Measurements from ENCODE around the gene TFG.
"Not testable (repeated sequence)": the region's sequence is repeated elsewhere in the genome, so short reads cannot be mapped to it uniquely, and the experiment has no call there.

Gene TFG

DNA sequence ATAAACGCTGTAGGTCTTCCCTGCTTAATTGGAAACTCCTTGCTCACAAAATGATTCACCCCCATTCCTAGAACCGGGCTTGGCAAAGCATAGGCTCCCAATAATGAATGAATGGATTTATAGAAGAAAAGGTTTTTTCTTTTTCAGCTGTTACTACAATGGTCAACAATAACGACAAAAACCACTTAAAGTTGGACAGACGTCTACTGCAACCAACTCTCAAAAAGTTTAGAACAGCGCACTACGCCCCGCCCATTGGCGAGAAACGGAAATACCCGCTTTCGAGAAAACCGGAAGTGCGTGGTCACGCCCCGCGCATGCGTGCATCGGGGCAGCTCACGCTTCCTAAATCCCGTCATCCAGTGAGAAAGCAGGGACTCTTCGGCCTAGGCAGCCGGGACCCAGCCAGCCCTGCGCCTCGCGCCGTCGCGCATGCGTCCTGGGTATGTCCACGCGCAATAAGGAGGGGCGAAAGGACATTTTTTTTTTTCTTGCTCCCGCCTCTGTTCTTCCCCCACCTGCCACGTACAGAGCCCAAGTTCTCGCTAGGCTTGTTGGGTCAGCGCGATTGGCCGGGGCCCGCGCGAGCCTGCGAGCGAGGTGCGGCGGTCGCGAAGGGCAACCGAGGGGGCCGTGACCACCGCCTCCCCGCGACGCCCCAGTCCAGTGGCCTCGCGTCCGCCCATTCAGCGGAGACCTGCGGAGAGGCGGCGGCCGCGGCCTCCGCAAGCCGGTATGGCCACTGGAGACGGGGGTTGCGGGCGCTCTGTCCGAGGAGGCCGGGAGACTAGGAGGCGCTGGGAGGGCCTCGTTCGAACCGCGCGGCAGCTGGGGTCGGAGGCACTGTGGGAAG lies at the start of gene TFG:
TFG (plus strand) TSS at position 506 of the 853 bp plus-strand sequence. CDS start 4,192 bp downstream, outside the sequence.
- peak; percentile 99 for DNase-seq (ENCODE audit: low read depth)

DNA sequence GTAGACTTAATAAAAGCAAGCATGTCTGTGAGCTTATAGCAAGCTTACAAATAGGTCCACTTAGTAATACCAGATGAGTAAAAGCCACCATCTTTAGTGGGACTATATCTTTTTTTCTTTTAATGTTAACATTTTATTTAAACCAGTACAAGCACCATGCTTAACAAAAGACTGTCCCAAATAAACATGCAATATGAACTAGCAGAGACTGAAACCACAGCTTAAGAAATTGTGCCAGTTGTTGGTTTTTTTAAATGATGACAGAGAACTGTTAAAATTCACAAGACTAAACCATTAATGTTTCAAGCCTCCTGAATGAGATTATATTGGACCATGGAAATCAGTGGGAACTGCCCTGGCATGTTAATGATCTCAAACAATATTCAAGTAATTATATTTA lies 48.0 kb upstream of the TFG start:
- not testable (repeated sequence) for DNase-seq (ENCODE audit: low read depth)

DNA sequence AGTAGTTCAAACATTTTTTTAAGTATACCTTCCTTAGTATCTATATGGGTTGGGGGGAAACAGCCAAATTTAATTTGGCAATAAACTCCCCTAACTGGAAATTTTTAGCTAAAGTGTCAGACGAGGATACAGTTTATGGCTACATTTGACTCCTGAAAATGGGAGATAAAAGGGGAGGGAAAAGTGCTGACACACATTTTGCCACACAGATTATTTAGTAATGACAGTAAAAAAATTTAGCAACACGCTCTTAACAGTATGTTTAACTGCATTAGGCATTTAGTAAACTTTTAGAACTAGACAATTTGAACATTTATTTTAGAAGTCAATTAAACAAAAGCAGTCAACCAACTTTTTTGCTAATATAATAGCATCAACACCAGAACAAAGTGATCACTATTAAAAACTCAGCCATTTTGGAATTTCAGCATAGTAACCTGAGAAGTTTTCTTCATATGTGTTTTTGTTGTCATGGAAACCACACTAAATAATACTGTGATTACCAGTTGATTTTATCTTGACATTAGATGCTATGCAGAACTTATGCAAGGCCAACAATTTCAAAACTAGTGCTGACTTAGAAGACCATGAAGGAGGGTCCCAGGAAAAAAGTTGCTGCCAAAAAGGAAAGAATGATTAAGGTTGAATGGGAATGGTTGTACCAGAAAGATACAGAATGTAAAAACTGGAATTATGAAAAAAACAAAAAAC lies 47.0 kb upstream of the TFG start:
- no peak for DNase-seq (ENCODE audit: low read depth)

GRCh38 chr3:100665230-100665629 lies 44.1 kb upstream of the TFG start:
- DNase-seq (ENCODE audit: low read depth): no peak

- not testable (repeated sequence) for DNase-seq (ENCODE audit: low read depth)
Observed at GRCh38 chr3:100666699-100667098, 42.6 kb upstream of the TFG start.

GRCh38 chr3:100667316-100667715 lies 42.0 kb upstream of the TFG start:
- DNase-seq (ENCODE audit: low read depth): not testable (repeated sequence)

GRCh38 chr3:100670995-100671394 lies 38.3 kb upstream of the TFG start:
- DNase-seq (ENCODE audit: low read depth): not testable (repeated sequence)

- no peak for DNase-seq (ENCODE audit: low read depth)
Observed at GRCh38 chr3:100681496-100681895, 27.8 kb upstream of the TFG start.

DNA sequence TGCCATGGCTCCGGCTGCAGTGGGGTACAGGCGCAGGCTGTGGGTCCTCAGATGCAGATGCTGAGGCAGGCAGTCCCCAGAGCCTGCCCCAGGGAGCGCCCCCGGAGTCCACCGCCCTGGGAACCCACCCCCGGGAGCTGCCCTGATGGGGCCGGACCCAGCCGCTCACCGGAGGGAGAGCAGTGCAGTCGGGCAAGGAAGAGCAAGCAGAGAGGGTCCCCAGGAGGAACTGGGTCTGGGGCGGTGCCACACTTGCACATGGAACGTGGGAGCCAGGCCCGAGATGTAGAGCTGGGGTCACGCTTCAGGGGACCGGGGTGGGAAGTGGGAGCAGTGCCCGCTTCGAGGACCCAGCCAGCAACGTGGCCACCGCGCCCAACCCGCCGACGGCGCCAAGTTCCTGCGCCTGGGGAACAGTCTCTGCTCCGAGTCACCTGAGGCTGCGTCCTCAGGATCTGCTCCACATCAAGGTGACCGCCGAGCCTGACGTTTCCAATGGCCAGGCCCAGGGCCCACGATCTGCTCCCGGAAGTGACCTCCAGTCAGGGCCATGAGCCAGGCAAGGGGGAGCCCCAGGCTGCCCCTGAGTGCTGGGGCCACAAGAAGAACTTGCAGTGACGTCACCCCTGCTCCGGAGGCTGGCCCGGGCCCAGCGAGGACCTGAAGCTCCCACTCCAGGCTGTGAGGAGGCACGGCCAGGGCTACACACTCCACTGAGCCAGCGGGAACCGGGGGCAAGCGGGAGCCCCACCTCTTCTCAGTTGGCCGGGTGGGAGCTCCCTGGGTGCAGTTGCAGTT lies 27.0 kb upstream of the TFG start:
- no peak for DNase-seq (ENCODE audit: low read depth)

DNA sequence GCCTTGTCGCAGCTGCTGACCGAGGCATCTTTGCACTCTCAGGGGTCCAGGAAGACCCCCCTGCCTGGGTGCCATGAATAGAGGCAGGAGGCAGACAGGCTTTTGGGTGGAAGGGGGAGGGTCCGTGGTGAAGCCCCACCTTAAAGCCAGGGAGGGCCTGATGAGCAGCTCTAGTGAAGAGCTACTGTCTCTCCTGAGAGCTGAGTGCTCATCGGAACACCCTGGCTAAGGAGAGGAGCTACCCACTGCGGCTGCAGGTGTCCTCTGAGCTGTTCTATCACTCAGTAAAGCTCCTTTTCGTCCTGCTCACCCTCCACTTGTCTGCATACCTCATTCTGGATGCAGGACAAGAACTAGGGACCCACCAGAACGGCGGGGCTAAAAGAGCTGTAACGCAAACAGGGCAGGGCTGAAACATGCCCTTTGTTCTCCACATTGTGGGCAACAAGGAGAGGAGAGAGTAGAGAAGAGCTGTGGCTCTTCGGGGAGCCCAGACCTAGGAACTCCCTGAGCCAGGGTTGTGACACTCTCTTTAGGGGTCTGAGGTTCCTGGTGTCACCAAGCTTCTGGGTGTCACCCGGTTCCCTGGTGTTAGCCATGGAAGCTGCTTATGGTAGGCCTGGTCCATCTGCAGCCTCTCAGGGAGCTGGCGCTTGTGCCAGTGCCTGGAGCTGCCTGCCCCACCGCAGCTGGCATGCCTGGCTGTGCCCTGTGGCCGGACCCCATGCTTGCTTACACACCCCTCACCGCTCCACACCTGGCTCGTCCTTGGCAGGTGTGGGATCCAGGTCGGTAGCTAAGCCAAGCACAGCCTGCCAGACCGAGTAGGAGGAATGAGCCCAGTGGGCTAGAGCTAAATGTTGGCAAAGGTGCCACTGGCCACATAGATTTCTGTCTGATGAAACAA lies 26.2 kb upstream of the TFG start:
- DNase-seq (ENCODE audit: low read depth): no peak

DNA sequence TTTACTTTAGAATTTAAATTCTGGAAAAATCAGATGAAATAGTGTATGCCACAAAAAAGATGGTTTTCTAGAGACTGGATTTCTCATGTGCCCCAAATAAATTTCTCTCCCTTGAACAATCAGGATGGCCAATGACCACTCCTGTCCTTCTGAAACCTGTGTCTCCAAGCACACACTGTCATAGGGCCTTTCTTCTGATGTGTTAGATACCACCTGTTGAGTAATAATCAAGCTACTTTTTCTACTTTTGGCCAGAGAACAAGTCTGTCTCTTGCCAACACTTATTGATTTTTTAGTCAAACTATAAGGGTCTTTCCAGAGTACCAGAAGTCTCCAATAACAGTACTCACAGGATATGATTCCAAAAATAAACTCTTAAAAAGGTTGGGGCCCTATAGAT lies 16.1 kb upstream of the TFG start:
- no peak for DNase-seq (ENCODE audit: low read depth)

DNA sequence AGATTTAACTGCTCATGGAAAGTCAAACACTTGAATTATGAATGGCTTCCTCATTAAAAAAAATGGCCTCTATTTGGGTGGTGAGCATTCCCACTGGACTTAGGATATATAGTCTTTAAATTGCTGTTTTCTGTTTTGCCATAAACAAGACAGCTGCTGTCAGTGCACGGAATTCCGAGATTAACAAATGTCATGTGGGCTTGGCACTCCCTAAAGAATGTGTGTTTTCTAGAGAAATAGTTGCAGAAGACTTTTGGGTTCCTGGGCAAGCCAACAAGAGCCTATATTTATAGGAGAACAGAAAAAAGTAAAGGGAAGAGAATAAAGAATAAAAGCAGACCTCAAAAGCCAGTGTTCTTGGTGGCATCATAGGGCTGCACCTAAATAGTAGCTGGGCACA lies 13.6 kb upstream of the TFG start:
- no peak for DNase-seq (ENCODE audit: low read depth)

- no peak for DNase-seq (ENCODE audit: low read depth)
Observed at GRCh38 chr3:100696161-100696560, 13.1 kb upstream of the TFG start.

DNA sequence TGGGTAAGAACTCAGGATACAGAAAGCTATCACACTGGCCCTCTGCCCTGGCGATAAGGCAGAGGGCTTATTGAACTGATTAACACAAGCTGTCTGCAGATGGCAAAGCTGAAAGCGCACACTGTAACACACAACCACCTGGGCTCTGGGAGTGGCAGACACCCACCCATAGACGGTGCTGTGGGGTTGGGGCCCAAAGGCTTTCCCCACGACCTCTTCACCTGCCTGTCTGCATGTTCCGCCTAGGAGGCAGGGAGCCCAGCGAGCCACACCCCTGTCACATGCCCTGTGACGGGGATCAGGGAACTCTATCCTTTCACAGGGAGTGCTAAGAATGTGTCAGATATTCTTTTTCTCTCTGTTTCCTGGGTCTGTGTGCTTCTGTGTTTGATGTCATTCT lies 12.1 kb upstream of the TFG start:
- DNase-seq (ENCODE audit: low read depth): no peak

GRCh38 chr3:100697723-100698285 lies 11.5 kb upstream of the TFG start:
- no peak for DNase-seq (ENCODE audit: low read depth)

DNA sequence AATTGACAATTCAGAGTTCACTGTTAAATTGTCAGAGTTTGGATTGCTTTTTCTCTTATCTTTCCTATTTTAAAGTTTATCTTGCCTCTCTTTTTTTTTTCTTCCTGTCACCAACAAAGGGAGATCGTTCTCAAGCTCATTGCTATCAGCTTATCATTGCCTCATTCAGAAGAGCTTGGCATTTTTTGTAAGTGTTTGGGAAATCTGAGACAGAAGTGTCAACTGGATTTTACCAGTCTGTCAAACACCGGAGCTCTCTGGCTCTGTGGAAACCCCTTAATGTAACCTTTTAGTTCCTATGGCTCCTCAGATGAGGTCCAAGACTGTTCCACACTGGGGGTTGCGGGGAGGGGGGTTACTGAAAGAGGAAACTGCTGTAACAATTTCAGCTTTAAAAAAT lies 10.6 kb upstream of the TFG start:
- DNase-seq (ENCODE audit: low read depth): no peak

- no peak for DNase-seq (ENCODE audit: low read depth)
Observed at GRCh38 chr3:100700708-100701107, 8.6 kb upstream of the TFG start.

GRCh38 chr3:100702082-100702979 lies 7.0 kb upstream of the TFG start:
- DNase-seq (ENCODE audit: low read depth): no peak

DNA sequence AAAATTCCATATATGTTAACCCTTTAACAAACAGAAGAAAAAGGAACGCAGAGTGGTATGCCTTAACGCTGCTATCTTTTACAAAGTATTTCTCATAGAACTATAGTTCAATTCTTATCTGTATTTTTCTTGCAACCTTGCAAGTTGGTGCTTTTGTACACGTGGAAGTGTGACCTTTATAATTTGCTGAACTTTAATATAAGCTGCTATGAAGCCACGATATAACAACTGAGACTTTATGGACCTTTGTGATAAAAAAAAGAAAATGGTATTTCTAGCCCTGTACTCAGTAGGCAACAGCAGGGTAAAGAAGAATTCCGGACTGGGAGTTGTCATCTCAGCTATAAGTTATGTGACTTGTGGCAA lies 6.3 kb upstream of the TFG start:
- DNase-seq (ENCODE audit: low read depth): no peak

DNA sequence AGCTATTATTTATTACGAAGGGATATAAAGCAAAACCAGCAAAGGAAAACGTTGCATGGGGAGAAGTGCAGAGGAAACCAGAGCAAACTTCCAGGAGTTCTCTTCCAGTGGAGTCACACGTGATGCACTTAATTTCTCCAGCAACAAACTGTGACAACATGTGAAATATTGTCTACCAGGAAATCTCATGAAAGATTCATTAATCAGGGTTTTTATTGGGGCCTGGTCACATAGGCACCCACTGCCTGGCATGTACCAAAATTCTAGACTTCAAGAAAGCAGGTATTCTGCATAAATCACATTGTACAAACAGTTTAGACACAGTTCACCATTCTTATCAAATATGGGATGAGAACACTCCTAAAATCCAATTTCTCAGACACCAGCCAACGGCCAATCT lies 5.4 kb upstream of the TFG start:
- no peak for DNase-seq (ENCODE audit: low read depth)
